Common myeloid progenitor, CD34-positive (primary cell): ENCODE data around the gene OS9.

ENCODE experiments used
- CTCF ChIA-PET: fragments of 350-600 bp; sonication (Branson Sonifier 250); formaldehyde crosslinking; loops from one replicate; lab custom pipeline; 2021; ENCODE audit warnings: antibody characterized with exemption; lab: Charles Lee
- POLR2A ChIA-PET: fragments of 350-600 bp; sonication (Branson Sonifier 250); formaldehyde crosslinking; loops from one replicate; lab custom pipeline; 2021; ENCODE audit warnings: antibody characterized with exemption; lab: Charles Lee
- DNase-seq, 3 donors: peaks; one replicate each; pipeline versions ENCODE4 v3.0.0 to v3.0.0-alpha.2; 2013
- H3K27ac ChIP-seq, 2 experiments: 1 replicate in 1 of 2; 2 replicates in 1 of 2; pipeline ENCODE4 v1.7.0; 2013; ENCODE audit warnings: inconsistent platforms in 2 of 2, low read length in 2 of 2, mild to moderate bottlenecking in 2 of 2, low read depth in 1 of 2, moderate library complexity in 1 of 2; ENCODE audit not compliant: severe bottlenecking in 2 of 2, insufficient read depth in 1 of 2, poor library complexity in 1 of 2
- H3K27me3 ChIP-seq, 5 experiments: replicated peaks in 2 of 5; 1 replicate in 3 of 5; 2 replicates in 2 of 5; pipeline versions ENCODE4 v1.6.1 to v1.7.0; 2013; ENCODE audit warnings: low read length in 4 of 5, mild to moderate bottlenecking in 2 of 5, moderate library complexity in 2 of 5, inconsistent platforms in 1 of 5; ENCODE audit not compliant: insufficient read depth in 5 of 5, control insufficient read depth in 4 of 5
- H3K36me3 ChIP-seq, 4 experiments: 1 replicate in 2 of 4; 2 replicates in 2 of 4; pipeline versions ENCODE4 v1.6.1 to v1.7.0; 2013; ENCODE audit warnings: low read length in 3 of 4, control low read depth in 1 of 4, mild to moderate bottlenecking in 1 of 4; ENCODE audit not compliant: control insufficient read depth in 4 of 4, insufficient read depth in 4 of 4
- H3K4me1 ChIP-seq, 4 experiments: 1 replicate in 3 of 4; 2 replicates in 1 of 4; pipeline versions ENCODE4 v1.6.1 to v1.7.1; 2013; ENCODE audit warnings: low read length in 3 of 4, mild to moderate bottlenecking in 3 of 4, control low read depth in 1 of 4, inconsistent platforms in 1 of 4, moderate library complexity in 1 of 4; ENCODE audit not compliant: control insufficient read depth in 4 of 4, insufficient read depth in 4 of 4; ENCODE audit errors: control extremely low read depth in 1 of 4
- H3K4me3 ChIP-seq, 7 experiments: 1 replicate in 4 of 7; 2 replicates in 3 of 7; pipeline versions ENCODE4 v1.5.1 to v1.7.0; 2013; ENCODE audit warnings: mild to moderate bottlenecking in 7 of 7, low read length in 6 of 7, moderate library complexity in 6 of 7, inconsistent platforms in 2 of 7, low read depth in 2 of 7, control low read depth in 1 of 7; ENCODE audit not compliant: insufficient read depth in 4 of 7, control insufficient read depth in 1 of 7; ENCODE audit errors: extremely low read depth in 1 of 7
- H3K9me3 ChIP-seq, 5 experiments: 1 replicate in 4 of 5; 2 replicates in 1 of 5; pipeline versions ENCODE4 v1.6.1 to v1.7.1; 2013; ENCODE audit warnings: low read length in 4 of 5, mild to moderate bottlenecking in 2 of 5, inconsistent platforms in 1 of 5, low read depth in 1 of 5, moderate library complexity in 1 of 5; ENCODE audit not compliant: control insufficient read depth in 4 of 5, insufficient read depth in 2 of 5; ENCODE audit errors: control extremely low read depth in 1 of 5
- WGBS: methylation state at CpG from one replicate; pipeline ENCODE4 v1.1.5; 2013; ENCODE audit not compliant: insufficient coverage; 5-methylcytosine and 5-hydroxymethylcytosine counted together

Gene OS9

GRCh38 chr12:57693317-57693658, 644 bp upstream of the OS9 start:
- Histone ChIP-seq H3K27ac (no peak overlapping the region), H3K4me1 (peaks cover 7 to 14% (median 12%) of the 10 kb centered on the region in 4 experiments), H3K9me3 (no peaks in the 10 kb centered on the region), H3K27me3 (peaks cover 0 to 2% (median 0%) of the 10 kb centered on the region in 5 experiments), H3K36me3 (peaks cover 10 to 27% (median 24%) of the 10 kb centered on the region in 4 experiments), H3K4me3 (peak overlapping the region in 3 of 7 experiments; percentile 5 to 63 (median 63))
- DNase-seq: no peak
- ChIA-PET POLR2A (interaction anchor here (1.1 kb wide), 1 partner anchor 58 kb away, joined by 3 read pairs; no protein-coding TSS in a partner anchor), CTCF (interaction anchor here (0.9 to 1.8 kb wide), 9 partner anchors 10 to 131 kb away, joined by 3 to 11 read pairs (median 4); partner anchors contain the start of gene B4GALNT1)
- 63% methylated on average over 8 of the region's 10 CpGs for WGBS

GRCh38 chr12:57694459-57695019, 607 bp downstream of the OS9 start:
- Histone ChIP-seq H3K4me3 (peak overlapping the region; percentile 92 to 100 (median 98)), H3K4me1 (peaks cover 7 to 14% (median 12%) of the 10 kb centered on the region in 4 experiments), H3K27me3 (peaks cover 0 to 2% (median 0%) of the 10 kb centered on the region in 5 experiments), H3K36me3 (peaks cover 10 to 38% (median 32%) of the 10 kb centered on the region in 4 experiments), H3K27ac (peak overlapping the region; percentile 65 to 91), H3K9me3 (no peaks in the 10 kb centered on the region)
- peak in 1 of 3 donors; percentile 12 for DNase-seq
- POLR2A ChIA-PET: interaction anchor here (1.0 kb wide), 1 partner anchor 13 kb away, joined by 3 read pairs; no protein-coding TSS in a partner anchor
- CTCF ChIA-PET: interaction anchor here (0.7 to 1.1 kb wide), 4 partner anchors 23 to 67 kb away, joined by 3 to 4 read pairs (median 3); no protein-coding TSS in a partner anchor
- 3% methylated on average over 13 of the region's 15 CpGs for WGBS

- Histone ChIP-seq H3K27me3 (no peaks in the 10 kb centered on the region), H3K36me3 (peaks cover 10 to 39% (median 32%) of the 10 kb centered on the region in 4 experiments), H3K4me3 (no peak overlapping the region), H3K4me1 (peaks cover 7 to 14% (median 12%) of the 10 kb centered on the region in 4 experiments), H3K9me3 (no peaks in the 10 kb centered on the region), H3K27ac (no peak overlapping the region)
- POLR2A ChIA-PET: no interaction called here
- DNase-seq: no peak
- 98% methylated on average over 10 of the region's 11 CpGs for WGBS
- CTCF ChIA-PET: no interaction called here
These were observed 2.0 kb downstream of the OS9 start for GRCh38 chr12:57695770-57696432.

GRCh38 chr12:57697076-57697475, 3.1 kb downstream of the OS9 start:
- POLR2A ChIA-PET: no interaction called here
- Histone ChIP-seq H3K27ac (no peak overlapping the region), H3K9me3 (no peaks in the 10 kb centered on the region), H3K36me3 (peaks cover 10 to 41% (median 33%) of the 10 kb centered on the region in 4 experiments), H3K4me3 (no peak overlapping the region), H3K27me3 (no peaks in the 10 kb centered on the region), H3K4me1 (peaks cover 7 to 14% (median 12%) of the 10 kb centered on the region in 4 experiments)
- CTCF ChIA-PET: no interaction called here
- no peak for DNase-seq
- no CpG with 5 or more reads among the region's 1 CpG for WGBS

GRCh38 chr12:57698414-57698813, 4.5 kb downstream of the OS9 start:
- DNase-seq: no peak
- POLR2A ChIA-PET: no interaction called here
- peaks cover 7 to 11% (median 9%) of the 10 kb centered on the region in 4 experiments for H3K4me1 ChIP-seq
- H3K27me3 ChIP-seq: no peaks in the 10 kb centered on the region
- H3K27ac ChIP-seq: no peak overlapping the region
- CTCF ChIA-PET: interaction anchor here (0.7 to 1.6 kb wide), 2 partner anchors 30 to 108 kb away, joined by 3 to 4 read pairs; no protein-coding TSS in a partner anchor
- peaks cover 0 to 9% (median 2%) of the 10 kb centered on the region in 5 experiments for H3K9me3 ChIP-seq
- H3K4me3 ChIP-seq: no peak overlapping the region
- 100% methylated on average over 2 of the region's 3 CpGs for WGBS
- H3K36me3 ChIP-seq: peaks cover 16 to 54% (median 41%) of the 10 kb centered on the region in 4 experiments

- H3K27me3 ChIP-seq: no peaks in the 10 kb centered on the region
- H3K27ac ChIP-seq: peak overlapping the region in 1 of 2 experiments; percentile 26
- DNase-seq: no peak
- H3K4me3 ChIP-seq: no peak overlapping the region
- ChIA-PET POLR2A (no interaction called here), CTCF (no interaction called here)
- no peaks in the 10 kb centered on the region for H3K4me1 ChIP-seq
- 100% methylated on average over 1 of the region's 2 CpGs for WGBS
- peaks cover 20 to 65% (median 42%) of the 10 kb centered on the region in 4 experiments for H3K36me3 ChIP-seq
- peaks cover 2 to 15% (median 5%) of the 10 kb centered on the region in 5 experiments for H3K9me3 ChIP-seq
These were observed 6.4 kb downstream of the OS9 start for GRCh38 chr12:57700317-57700716.
